ENCODE results near the gene HNMT. TPM values are rescaled to one million over a fixed set of nuclear protein-coding genes. Genes with fewer than 3 reads are reported as not detected.
"Not testable (repeated sequence)": the region's sequence is repeated elsewhere in the genome, so short reads cannot be mapped to it uniquely, and the experiment has no call there.

The HNMT gene
- total RNA-seq, 4 donors from 2014 or later: 18.1 to 63.9 (median 31.5) TPM

DNA sequence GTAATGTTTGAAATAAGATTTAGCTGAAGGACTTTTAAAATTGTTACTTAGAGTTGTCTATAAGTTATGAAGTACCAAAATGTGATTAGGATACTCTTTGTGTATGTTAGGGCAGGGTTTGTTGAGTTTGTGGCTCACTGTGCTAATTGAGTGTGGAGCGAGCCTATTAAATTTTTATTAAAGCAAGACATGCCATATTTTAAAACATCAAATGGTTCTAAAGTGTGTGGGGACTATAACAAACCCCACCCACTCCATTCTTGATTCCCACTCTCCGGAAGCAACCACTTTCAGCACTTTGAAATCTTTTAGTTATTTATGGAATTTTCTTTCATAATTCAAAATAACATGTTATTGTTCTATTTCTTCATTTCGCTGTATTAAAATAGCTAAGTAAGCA is 1.8 kb downstream of the HNMT start:
- Histone ChIP-seq H3K27me3 (no peaks in the 10 kb centered on the region), H3K9me3 (no peaks in the 10 kb centered on the region), H3K4me3 (peak overlapping the region in 2 of 4 donors; percentile 20 to 49), H3K4me1 (peaks cover 0 to 40% (median 10%) of the 10 kb centered on the region in 4 donors), H3K27ac (peak overlapping the region in 1 of 4 donors; percentile 78), H3K36me3 (no peaks in the 10 kb centered on the region)
- WGBS, 2 donors: 43 to 48% methylated on average over 3 of the region's 3 CpGs
- no peak for DNase-seq (ENCODE audit: low spot score in 2 of 2)
- TF ChIP-seq POLR2A (IDR thresholded peaks at IDR 0.05): no peak
- no peak for TF ChIP-seq EP300 (IDR thresholded peaks at IDR 0.05)
- TF ChIP-seq, protein P1, sequence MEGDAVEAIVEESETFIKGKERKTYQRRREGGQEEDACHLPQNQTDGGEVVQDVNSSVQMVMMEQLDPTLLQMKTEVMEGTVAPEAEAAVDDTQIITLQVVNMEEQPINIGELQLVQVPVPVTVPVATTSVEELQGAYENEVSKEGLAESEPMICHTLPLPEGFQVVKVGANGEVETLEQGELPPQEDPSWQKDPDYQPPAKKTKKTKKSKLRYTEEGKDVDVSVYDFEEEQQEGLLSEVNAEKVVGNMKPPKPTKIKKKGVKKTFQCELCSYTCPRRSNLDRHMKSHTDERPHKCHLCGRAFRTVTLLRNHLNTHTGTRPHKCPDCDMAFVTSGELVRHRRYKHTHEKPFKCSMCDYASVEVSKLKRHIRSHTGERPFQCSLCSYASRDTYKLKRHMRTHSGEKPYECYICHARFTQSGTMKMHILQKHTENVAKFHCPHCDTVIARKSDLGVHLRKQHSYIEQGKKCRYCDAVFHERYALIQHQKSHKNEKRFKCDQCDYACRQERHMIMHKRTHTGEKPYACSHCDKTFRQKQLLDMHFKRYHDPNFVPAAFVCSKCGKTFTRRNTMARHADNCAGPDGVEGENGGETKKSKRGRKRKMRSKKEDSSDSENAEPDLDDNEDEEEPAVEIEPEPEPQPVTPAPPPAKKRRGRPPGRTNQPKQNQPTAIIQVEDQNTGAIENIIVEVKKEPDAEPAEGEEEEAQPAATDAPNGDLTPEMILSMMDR (IDR thresholded peaks at IDR 0.05): no peak

DNA sequence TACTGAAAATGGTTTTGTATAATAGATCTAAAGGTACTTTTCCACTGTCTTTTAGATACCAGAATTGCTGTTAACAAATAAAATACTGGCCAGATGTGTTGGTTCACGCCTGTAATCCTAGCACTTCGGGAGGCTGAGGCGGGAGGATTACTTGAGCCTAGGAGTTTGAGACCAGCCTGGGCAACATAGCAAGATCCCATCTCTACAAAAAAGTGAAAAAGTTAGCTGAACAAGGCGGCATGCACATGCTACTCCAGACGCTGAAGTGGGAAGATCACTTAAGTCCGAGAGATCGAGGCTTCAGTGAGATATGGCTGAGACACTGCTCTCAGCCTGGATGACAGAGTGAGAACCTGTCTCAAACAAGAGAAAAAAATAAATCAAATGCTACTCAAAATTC is 2.8 kb downstream of the HNMT start:
- H3K4me1 ChIP-seq: peaks cover 0 to 40% (median 10%) of the 10 kb centered on the region in 4 donors
- no peak overlapping the region for H3K27ac ChIP-seq
- TF ChIP-seq, protein P1 (IDR thresholded peaks at IDR 0.05): no peak
- TF ChIP-seq EP300 (IDR thresholded peaks at IDR 0.05): no peak
- no peaks in the 10 kb centered on the region for H3K36me3 ChIP-seq
- no peak overlapping the region for H3K4me3 ChIP-seq
- no peaks in the 10 kb centered on the region for H3K27me3 ChIP-seq
- no peaks in the 10 kb centered on the region for H3K9me3 ChIP-seq
- 96% methylated on average over 7 of the region's 7 CpGs for WGBS, 2 donors
- no peak for DNase-seq (ENCODE audit: low spot score in 2 of 2)

- H3K9me3 ChIP-seq: no peaks in the 10 kb centered on the region
- DNase-seq (ENCODE audit: low spot score in 2 of 2): no peak
- WGBS, 2 donors: 67 to 69% methylated on average over 6 of the region's 6 CpGs
- no peaks in the 10 kb centered on the region for H3K27me3 ChIP-seq
- no peaks in the 10 kb centered on the region for H3K36me3 ChIP-seq
- H3K27ac ChIP-seq: peak overlapping the region in 1 of 4 donors; percentile 10
- no peak overlapping the region for H3K4me3 ChIP-seq
- no peak for TF ChIP-seq EP300 (IDR thresholded peaks at IDR 0.05)
- TF ChIP-seq, protein P1 (IDR thresholded peaks at IDR 0.05): no peak
- no peak for TF ChIP-seq POLR2A (IDR thresholded peaks at IDR 0.05)
- H3K4me1 ChIP-seq: peaks cover 0 to 33% (median 8%) of the 10 kb centered on the region in 4 donors
These were observed 4.5 kb downstream of the HNMT start for GRCh38 chr2:137968477-137969417.

GRCh38 chr2:137969418-137969765 is 5.1 kb downstream of the HNMT start:
- TF ChIP-seq, protein P1 (IDR thresholded peaks at IDR 0.05): no peak
- TF ChIP-seq EP300 (IDR thresholded peaks at IDR 0.05): peak in 1 of 2 donors; percentile 59
- Histone ChIP-seq H3K9me3 (no peaks in the 10 kb centered on the region), H3K4me3 (no peak overlapping the region), H3K4me1 (peaks cover 0 to 31% (median 7%) of the 10 kb centered on the region in 4 donors), H3K36me3 (no peaks in the 10 kb centered on the region), H3K27me3 (no peaks in the 10 kb centered on the region), H3K27ac (peak overlapping the region in 1 of 4 donors; percentile 4)
- no peak for DNase-seq (ENCODE audit: low spot score in 2 of 2)
- 9 to 16% methylated on average over 1 of the region's 1 CpG for WGBS, 2 donors

DNA sequence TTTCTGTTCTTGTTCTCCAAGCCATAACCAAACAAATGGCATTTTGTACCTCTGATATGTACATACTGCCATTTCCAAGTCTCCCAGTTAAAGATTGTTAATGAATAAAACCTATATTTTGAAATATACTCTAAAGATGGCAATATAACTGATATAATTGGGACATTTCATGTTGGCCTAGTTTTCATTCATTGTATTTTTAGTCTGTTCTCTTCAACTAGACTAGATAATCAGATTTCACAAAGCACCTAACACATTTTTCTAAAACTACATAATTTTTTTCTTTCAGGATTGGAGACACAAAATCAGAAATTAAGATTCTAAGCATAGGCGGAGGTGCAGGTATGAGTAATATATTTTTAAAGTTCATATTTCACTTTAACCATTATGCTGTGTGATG is 5.6 kb downstream of the HNMT start:
- H3K36me3 ChIP-seq: no peaks in the 10 kb centered on the region
- no peak for DNase-seq (ENCODE audit: low spot score in 2 of 2)
- TF ChIP-seq, protein P1 (IDR thresholded peaks at IDR 0.05): no peak
- no peak for TF ChIP-seq EP300 (IDR thresholded peaks at IDR 0.05)
- peak overlapping the region in 1 of 4 donors; percentile 4 for H3K27ac ChIP-seq
- 94 to 95% methylated on average over 1 of the region's 1 CpG for WGBS, 2 donors
- H3K4me1 ChIP-seq: peaks cover 0 to 27% (median 7%) of the 10 kb centered on the region in 4 donors
- H3K9me3 ChIP-seq: no peaks in the 10 kb centered on the region
- H3K27me3 ChIP-seq: no peaks in the 10 kb centered on the region
- no peak overlapping the region for H3K4me3 ChIP-seq

- not testable (repeated sequence) for H3K9me3 ChIP-seq; H3K27me3 ChIP-seq; DNase-seq (ENCODE audit: low spot score in 2 of 2); H3K27ac ChIP-seq; H3K36me3 ChIP-seq; H3K4me3 ChIP-seq
- peaks cover 0 to 19% (median 7%) of the 10 kb centered on the region in 4 donors for H3K4me1 ChIP-seq
- 96 to 97% methylated on average over 3 of the region's 3 CpGs for WGBS, 2 donors
These were observed 7.0 kb downstream of the HNMT start for GRCh38 chr2:137971259-137971658.

Measured in tibial nerve (tissue), 4 donors.